Measurements from ENCODE around the gene UBASH3B. TPM values are rescaled to one million over a fixed set of nuclear protein-coding genes. Genes with fewer than 3 reads are reported as not detected.
"Not testable (repeated sequence)": the region's sequence is repeated elsewhere in the genome, so short reads cannot be mapped to it uniquely, and the experiment has no call there.

Gene UBASH3B
- total RNA-seq, 1 donor from 2014 or later, result 2.0 TPM

DNA sequence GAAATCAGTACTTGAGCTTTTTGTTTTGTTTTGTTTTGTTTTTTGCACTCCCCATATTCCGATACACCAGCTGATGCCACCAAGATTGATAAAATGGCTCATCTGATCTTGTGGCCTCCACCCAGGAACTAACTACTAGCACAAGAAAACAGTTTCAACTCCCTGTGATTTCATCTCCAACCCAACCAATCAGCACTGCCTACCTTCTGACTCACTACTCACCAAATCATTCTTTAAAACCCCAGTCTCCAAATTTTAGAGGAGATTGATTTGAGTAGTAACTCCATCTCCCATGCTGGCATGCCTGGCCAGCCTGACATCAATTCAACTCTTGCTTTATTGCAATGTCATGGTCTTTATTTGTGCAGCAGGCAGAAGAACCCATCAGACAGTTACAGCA, 166.7 kb downstream of the UBASH3B start:
- H3K4me1 ChIP-seq, result no peaks in the 10 kb centered on the region
- Mint-ChIP-seq H3K9me3 (peaks cover 53% of the 10 kb centered on the region), H3K27me3 (ENCODE audit: insufficient read depth, low read depth) (peaks cover 9% of the 10 kb centered on the region), H3K4me3 (no peak overlapping the region), H3K27ac (no peak overlapping the region), H3K4me1 (no peaks in the 10 kb centered on the region), H3K36me3 (peaks cover 3% of the 10 kb centered on the region)
- no peak overlapping the region for H3K9ac ChIP-seq
- peaks cover 17% of the 10 kb centered on the region for H3K9me3 ChIP-seq (ENCODE audit: low read depth)
- no peaks in the 10 kb centered on the region for H3F3A ChIP-seq (ENCODE audit: low read depth)
- H3K27ac ChIP-seq, result no peak overlapping the region
- no peaks in the 10 kb centered on the region for H3K79me2 ChIP-seq (ENCODE audit: low read depth)
- H3K36me3 ChIP-seq, result no peaks in the 10 kb centered on the region
- TF ChIP-seq EZH2phosphoT487 (IDR thresholded peaks at IDR 0.05), result no peak
- no peak for TF ChIP-seq EZH2 (IDR thresholded peaks at IDR 0.05)
- TF ChIP-seq, protein P1, sequence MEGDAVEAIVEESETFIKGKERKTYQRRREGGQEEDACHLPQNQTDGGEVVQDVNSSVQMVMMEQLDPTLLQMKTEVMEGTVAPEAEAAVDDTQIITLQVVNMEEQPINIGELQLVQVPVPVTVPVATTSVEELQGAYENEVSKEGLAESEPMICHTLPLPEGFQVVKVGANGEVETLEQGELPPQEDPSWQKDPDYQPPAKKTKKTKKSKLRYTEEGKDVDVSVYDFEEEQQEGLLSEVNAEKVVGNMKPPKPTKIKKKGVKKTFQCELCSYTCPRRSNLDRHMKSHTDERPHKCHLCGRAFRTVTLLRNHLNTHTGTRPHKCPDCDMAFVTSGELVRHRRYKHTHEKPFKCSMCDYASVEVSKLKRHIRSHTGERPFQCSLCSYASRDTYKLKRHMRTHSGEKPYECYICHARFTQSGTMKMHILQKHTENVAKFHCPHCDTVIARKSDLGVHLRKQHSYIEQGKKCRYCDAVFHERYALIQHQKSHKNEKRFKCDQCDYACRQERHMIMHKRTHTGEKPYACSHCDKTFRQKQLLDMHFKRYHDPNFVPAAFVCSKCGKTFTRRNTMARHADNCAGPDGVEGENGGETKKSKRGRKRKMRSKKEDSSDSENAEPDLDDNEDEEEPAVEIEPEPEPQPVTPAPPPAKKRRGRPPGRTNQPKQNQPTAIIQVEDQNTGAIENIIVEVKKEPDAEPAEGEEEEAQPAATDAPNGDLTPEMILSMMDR (IDR thresholded peaks at IDR 0.05), result no peak
- no peak overlapping the region for H3K4me3 ChIP-seq
- H3K27me3 ChIP-seq, result no peaks in the 10 kb centered on the region
- H3K4me2 ChIP-seq, result no peak overlapping the region
- H2AFZ ChIP-seq (replicated peaks), result no peak overlapping the region
- DNase-seq (ENCODE audit: low spot score), result no peak
- H4K20me1 ChIP-seq (ENCODE audit: low read depth), result no peaks in the 10 kb centered on the region

DNA sequence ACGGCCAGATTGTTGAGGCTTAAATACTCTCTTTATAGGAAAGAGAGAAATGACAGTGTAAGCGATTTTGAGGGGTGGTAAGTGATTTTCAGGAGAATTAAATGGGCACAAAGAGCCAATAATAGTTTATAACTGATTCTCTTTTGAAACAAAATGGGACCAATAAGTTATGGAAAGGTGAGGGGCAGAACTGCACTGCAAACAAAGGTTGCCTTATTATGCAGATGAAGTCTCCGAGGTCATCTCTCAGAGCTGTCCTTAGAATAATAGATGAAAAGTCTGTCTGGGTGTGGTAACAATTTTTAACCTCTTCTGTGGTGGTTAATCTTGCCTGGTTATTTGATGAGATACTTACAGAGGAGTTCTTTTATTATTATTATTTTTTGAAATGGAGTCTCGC, 168.0 kb downstream of the UBASH3B start:
- Mint-ChIP-seq H3K4me1 (no peaks in the 10 kb centered on the region), H3K9me3 (peaks cover 52% of the 10 kb centered on the region), H3K27me3 (ENCODE audit: insufficient read depth, low read depth) (peaks cover 9% of the 10 kb centered on the region), H3K4me3 (no peak overlapping the region), H3K27ac (no peak overlapping the region), H3K36me3 (peaks cover 3% of the 10 kb centered on the region)
- H4K20me1 ChIP-seq (ENCODE audit: low read depth), result no peaks in the 10 kb centered on the region
- DNase-seq (ENCODE audit: low spot score), result no peak
- H3K4me3 ChIP-seq, result no peak overlapping the region
- H2AFZ ChIP-seq (replicated peaks), result no peak overlapping the region
- TF ChIP-seq, protein P1 (IDR thresholded peaks at IDR 0.05), result no peak
- TF ChIP-seq EZH2 (IDR thresholded peaks at IDR 0.05) (no peak), EZH2phosphoT487 (IDR thresholded peaks at IDR 0.05) (no peak)
- H3F3A ChIP-seq (ENCODE audit: low read depth), result no peaks in the 10 kb centered on the region
- H3K27ac ChIP-seq, result no peak overlapping the region
- no peak overlapping the region for H3K9ac ChIP-seq
- H3K9me3 ChIP-seq (ENCODE audit: low read depth), result peaks cover 17% of the 10 kb centered on the region
- H3K4me1 ChIP-seq, result no peaks in the 10 kb centered on the region
- no peaks in the 10 kb centered on the region for H3K79me2 ChIP-seq (ENCODE audit: low read depth)
- no peaks in the 10 kb centered on the region for H3K27me3 ChIP-seq
- no peak overlapping the region for H3K4me2 ChIP-seq
- no peaks in the 10 kb centered on the region for H3K36me3 ChIP-seq

DNA sequence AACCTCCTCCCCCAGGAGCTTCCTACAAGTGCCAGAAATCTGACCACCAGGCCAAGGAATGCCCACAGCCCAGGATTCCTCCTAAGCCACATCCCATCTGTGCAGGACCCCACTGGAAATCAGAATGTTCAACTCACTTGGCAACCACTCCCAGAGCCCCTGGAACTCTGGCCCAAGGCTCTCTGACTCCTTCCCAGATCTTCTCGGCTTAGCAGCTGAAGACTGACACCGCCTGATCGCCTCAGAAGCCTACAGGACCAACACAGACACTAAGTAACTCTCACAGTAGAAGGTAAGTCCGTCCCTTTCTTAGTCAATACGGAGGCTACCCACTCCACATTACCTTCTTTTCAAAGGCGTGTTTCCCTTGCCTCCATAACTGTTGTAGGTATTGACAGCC, 173.8 kb downstream of the UBASH3B start:
- H3K9ac ChIP-seq; DNase-seq (ENCODE audit: low spot score); H3F3A ChIP-seq (ENCODE audit: low read depth); H3K36me3 Mint-ChIP-seq; H3K4me2 ChIP-seq; H3K27me3 Mint-ChIP-seq (ENCODE audit: insufficient read depth, low read depth); H3K4me3 ChIP-seq; H3K4me3 Mint-ChIP-seq; H2AFZ ChIP-seq (replicated peaks); H4K20me1 ChIP-seq (ENCODE audit: low read depth); H3K36me3 ChIP-seq; H3K27ac Mint-ChIP-seq; H3K9me3 ChIP-seq (ENCODE audit: low read depth); H3K27ac ChIP-seq; H3K79me2 ChIP-seq (ENCODE audit: low read depth): not testable (repeated sequence)
- H3K9me3 Mint-ChIP-seq, result peaks cover 30% of the 10 kb centered on the region
- Histone ChIP-seq H3K4me1 (peaks cover 12% of the 10 kb centered on the region), H3K27me3 (peaks cover 36% of the 10 kb centered on the region)
- peaks cover 15% of the 10 kb centered on the region for H3K4me1 Mint-ChIP-seq

DNA sequence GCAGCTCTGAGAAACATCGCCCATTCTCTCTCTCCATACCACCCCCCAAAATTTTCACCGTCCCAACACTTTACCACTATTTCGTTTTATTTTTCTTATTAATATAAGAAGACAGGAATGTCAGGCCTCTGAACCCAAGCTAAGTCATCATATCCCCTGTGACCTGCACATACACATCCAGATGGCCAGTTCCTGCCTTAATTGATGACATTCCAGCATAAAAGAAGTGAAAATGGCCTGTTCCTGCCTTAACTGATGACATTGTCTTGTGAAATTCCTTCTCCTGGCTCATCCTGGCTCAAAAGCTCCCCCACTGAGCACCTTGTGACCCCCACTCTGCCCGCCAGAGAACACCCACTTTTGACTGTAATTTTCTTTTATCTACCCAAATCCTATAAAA, 176.8 kb downstream of the UBASH3B start:
- H3K4me3 Mint-ChIP-seq; H3K79me2 ChIP-seq (ENCODE audit: low read depth); H3K4me3 ChIP-seq; H3K27ac Mint-ChIP-seq; H4K20me1 ChIP-seq (ENCODE audit: low read depth); H3K9ac ChIP-seq; H3K27ac ChIP-seq; H3K36me3 Mint-ChIP-seq; H2AFZ ChIP-seq (replicated peaks); H3K9me3 ChIP-seq (ENCODE audit: low read depth); H3K27me3 Mint-ChIP-seq (ENCODE audit: insufficient read depth, low read depth); H3K36me3 ChIP-seq; H3F3A ChIP-seq (ENCODE audit: low read depth); DNase-seq (ENCODE audit: low spot score): not testable (repeated sequence)
- TF ChIP-seq EZH2phosphoT487 (IDR thresholded peaks at IDR 0.05), result peak; percentile 58
- Histone ChIP-seq H3K27me3 (peaks cover 54% of the 10 kb centered on the region), H3K4me2 (peak overlapping the region; percentile 58), H3K4me1 (peaks cover 12% of the 10 kb centered on the region)
- Mint-ChIP-seq H3K4me1 (peaks cover 23% of the 10 kb centered on the region), H3K9me3 (peaks cover 11% of the 10 kb centered on the region)

All from neural progenitor cell (in vitro differentiated cells).